ENCODE measurements around the gene SMAD9. TPM values are rescaled to one million over a fixed set of nuclear protein-coding genes. Genes with fewer than 3 reads are reported as not detected.

The SMAD9 gene
- 4.2 and 4.3 TPM in 2 replicates for total RNA-seq

DNA sequence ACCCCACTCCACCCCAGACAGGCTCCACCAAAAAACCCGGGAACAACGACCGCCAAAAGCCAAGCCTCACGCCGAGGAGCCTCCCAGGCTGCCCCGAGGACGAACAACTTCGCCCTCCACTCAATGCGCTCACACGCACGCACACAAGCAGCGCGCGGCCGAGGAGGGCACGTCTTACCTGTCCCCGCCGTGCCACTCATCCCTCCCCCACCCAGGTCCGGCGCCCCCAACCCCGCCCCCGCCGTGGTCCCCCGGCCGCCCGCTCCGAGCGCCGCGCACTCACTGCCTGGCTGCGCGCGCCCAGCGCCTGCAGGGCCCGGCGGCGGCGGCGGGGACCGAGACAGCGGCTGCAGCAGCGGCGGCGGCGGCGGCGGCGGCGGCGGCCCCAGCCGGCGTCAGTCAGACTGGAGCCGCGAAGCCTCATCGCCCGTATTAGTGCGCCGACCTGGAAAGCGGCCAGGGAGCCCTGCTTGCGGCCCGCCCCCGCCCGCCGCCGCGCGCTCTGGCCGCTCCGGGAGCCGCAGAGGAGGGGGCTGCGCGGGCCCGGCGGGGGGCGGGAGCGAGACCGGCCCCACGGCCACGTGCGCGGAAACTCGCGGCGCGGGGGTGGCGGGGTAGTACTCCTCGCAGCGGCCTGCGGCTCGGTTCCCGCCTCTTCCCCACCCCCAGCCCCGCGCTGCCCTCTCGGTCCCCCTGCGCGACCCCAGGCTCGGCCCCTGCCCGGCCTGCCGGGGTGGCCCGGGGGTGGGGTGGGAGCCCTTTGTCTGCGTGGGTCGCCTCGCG, at the start of gene SMAD9:
TSS of gene SMAD9 (minus strand) at position 406 of the 783 bp plus-strand sequence. CDS start 40,549 bp downstream, outside the sequence.
- peak; percentile 54 for DNase-seq (ENCODE audit: low read depth)
- H3K4me3 ChIP-seq (ENCODE audit: low read depth, low read length) = peak within 1 kb of the TSS; percentile 65
- TF ChIP-seq, protein P1, sequence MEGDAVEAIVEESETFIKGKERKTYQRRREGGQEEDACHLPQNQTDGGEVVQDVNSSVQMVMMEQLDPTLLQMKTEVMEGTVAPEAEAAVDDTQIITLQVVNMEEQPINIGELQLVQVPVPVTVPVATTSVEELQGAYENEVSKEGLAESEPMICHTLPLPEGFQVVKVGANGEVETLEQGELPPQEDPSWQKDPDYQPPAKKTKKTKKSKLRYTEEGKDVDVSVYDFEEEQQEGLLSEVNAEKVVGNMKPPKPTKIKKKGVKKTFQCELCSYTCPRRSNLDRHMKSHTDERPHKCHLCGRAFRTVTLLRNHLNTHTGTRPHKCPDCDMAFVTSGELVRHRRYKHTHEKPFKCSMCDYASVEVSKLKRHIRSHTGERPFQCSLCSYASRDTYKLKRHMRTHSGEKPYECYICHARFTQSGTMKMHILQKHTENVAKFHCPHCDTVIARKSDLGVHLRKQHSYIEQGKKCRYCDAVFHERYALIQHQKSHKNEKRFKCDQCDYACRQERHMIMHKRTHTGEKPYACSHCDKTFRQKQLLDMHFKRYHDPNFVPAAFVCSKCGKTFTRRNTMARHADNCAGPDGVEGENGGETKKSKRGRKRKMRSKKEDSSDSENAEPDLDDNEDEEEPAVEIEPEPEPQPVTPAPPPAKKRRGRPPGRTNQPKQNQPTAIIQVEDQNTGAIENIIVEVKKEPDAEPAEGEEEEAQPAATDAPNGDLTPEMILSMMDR (IDR thresholded peaks at IDR 0.05; ENCODE audit: insufficient read depth, low read depth, low read length) = no peak

GRCh38 chr13:36966404-36966803, 46.4 kb upstream of the SMAD9 start:
- TF ChIP-seq, protein P1 (IDR thresholded peaks at IDR 0.05; ENCODE audit: insufficient read depth, low read depth, low read length) = no peak
- DNase-seq (ENCODE audit: low read depth) = no peak
- no peak overlapping the region for H3K4me3 ChIP-seq (ENCODE audit: low read depth, low read length)

DNA sequence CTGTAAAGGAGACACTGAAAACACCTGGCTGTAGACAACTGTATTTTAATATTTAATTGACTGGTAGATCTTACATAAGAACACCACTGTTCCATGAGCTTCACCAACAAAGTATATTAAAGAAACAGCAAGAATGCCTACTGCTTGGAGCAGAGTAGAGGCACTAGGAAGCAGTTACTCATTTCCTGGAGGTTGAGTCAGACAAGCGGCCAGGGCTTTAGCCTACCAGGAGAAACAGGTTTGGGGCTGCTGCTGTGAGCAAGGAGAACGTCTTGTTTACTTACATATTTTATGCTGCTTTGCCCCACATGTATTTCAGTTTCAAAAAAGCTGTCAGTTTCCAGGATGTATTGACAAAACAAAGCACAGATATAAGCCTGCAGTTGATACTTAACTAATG, 45.7 kb upstream of the SMAD9 start:
- TF ChIP-seq, protein P1 (IDR thresholded peaks at IDR 0.05; ENCODE audit: insufficient read depth, low read depth, low read length) = no peak
- no peak overlapping the region for H3K4me3 ChIP-seq (ENCODE audit: low read depth, low read length)
- DNase-seq (ENCODE audit: low read depth) = peak; percentile 44

DNA sequence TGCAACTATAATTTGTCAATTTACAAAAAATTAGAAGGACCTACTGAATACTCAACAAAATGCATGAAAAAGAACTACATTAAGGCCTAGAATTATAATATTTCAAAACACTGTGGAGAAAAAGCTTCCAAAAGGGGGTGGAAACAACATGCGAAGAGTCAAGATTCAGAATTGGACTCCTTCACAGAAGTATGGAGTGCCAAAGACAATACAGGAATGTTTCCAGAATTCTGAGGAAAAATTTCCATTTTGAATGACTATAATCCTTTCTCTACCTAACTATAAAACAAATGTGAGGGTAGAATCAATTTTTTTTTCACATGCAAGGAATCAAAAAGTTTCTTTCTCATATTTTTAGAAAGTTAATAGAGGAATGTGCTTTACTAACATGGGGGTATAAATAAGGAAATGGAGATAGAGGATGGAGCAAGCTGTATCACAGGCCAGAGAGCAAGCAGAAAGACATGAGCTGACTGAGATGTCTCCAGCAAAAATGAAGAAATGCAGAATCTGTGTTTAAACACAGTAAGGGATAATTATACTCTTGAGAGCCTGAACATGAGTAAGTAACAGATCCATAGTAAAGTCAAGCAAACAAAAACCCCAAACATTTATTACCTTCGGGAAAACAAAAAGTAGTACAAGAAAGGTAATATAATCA, 39.5 kb upstream of the SMAD9 start:
- TF ChIP-seq, protein P1 (IDR thresholded peaks at IDR 0.05; ENCODE audit: insufficient read depth, low read depth, low read length) = no peak
- no peak for DNase-seq (ENCODE audit: low read depth)
- H3K4me3 ChIP-seq (ENCODE audit: low read depth, low read length) = no peak overlapping the region

- no peak for DNase-seq (ENCODE audit: low read depth)
- TF ChIP-seq, protein P1 (IDR thresholded peaks at IDR 0.05; ENCODE audit: insufficient read depth, low read depth, low read length) = no peak
- no peak overlapping the region for H3K4me3 ChIP-seq (ENCODE audit: low read depth, low read length)
These were observed 34.5 kb upstream of the SMAD9 start for GRCh38 chr13:36954542-36954941.

GRCh38 chr13:36950920-36951319, 30.9 kb upstream of the SMAD9 start:
- TF ChIP-seq, protein P1 (IDR thresholded peaks at IDR 0.05; ENCODE audit: insufficient read depth, low read depth, low read length) = no peak
- no peak for DNase-seq (ENCODE audit: low read depth)
- H3K4me3 ChIP-seq (ENCODE audit: low read depth, low read length) = no peak overlapping the region
